ENCODE measurements around the gene PLA2G4A. TPM values are rescaled to one million over a fixed set of nuclear protein-coding genes. Genes with fewer than 3 reads are reported as not detected.

PLA2G4A gene
- total RNA-seq, 1 donor from 2014 or later, result 0.72 TPM

GRCh38 chr1:187034501-187034900 lies 205.8 kb downstream of the PLA2G4A start:
- no peaks in the 10 kb centered on the region for H3K36me3 Mint-ChIP-seq (ENCODE audit: insufficient read depth)
- H3K4me1 Mint-ChIP-seq (ENCODE audit: low read depth), result peaks cover 2% of the 10 kb centered on the region
- TF ChIP-seq, protein P1, sequence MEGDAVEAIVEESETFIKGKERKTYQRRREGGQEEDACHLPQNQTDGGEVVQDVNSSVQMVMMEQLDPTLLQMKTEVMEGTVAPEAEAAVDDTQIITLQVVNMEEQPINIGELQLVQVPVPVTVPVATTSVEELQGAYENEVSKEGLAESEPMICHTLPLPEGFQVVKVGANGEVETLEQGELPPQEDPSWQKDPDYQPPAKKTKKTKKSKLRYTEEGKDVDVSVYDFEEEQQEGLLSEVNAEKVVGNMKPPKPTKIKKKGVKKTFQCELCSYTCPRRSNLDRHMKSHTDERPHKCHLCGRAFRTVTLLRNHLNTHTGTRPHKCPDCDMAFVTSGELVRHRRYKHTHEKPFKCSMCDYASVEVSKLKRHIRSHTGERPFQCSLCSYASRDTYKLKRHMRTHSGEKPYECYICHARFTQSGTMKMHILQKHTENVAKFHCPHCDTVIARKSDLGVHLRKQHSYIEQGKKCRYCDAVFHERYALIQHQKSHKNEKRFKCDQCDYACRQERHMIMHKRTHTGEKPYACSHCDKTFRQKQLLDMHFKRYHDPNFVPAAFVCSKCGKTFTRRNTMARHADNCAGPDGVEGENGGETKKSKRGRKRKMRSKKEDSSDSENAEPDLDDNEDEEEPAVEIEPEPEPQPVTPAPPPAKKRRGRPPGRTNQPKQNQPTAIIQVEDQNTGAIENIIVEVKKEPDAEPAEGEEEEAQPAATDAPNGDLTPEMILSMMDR (IDR thresholded peaks at IDR 0.05; ENCODE audit: unreplicated experiment), result no peak
- H3K27ac Mint-ChIP-seq, result no peak overlapping the region
- no peak for DNase-seq (ENCODE audit: low spot score, unreplicated experiment)
- H3K27me3 Mint-ChIP-seq, result no peaks in the 10 kb centered on the region
- H3K4me3 Mint-ChIP-seq (ENCODE audit: low read depth), result no peak overlapping the region
- no peaks in the 10 kb centered on the region for H3K9me3 Mint-ChIP-seq (ENCODE audit: low read depth)

DNA sequence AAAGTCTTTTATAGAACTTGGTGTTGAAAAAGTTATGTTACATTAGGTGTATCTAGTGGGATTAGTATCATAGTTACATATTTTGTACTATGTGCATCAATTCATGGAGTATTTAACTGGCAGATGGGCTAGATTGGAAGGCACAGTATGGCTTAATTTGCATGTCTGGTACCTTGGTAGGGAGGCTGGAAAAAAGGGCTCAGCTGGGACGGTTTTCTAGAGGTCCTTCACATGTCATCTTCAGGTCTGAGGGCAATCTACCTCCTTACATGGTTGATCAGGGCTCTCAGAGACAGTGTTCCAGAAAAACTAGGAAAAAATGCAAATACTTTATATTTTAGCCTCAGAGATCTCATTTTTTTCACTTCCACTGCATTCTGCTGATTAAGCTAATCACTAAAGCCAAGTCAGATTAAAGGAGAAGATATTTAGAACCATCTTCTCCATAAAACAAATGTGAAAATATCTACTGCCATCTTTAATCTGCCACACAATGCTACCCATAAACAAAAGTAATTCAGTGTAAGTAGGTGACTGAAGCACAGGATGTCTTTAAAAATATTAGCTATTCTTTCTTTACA lies 209.3 kb downstream of the PLA2G4A start:
- H3K27me3 Mint-ChIP-seq, result no peaks in the 10 kb centered on the region
- H3K36me3 Mint-ChIP-seq (ENCODE audit: insufficient read depth), result no peaks in the 10 kb centered on the region
- no peak for DNase-seq (ENCODE audit: low spot score, unreplicated experiment)
- H3K4me1 Mint-ChIP-seq (ENCODE audit: low read depth), result peaks cover 2% of the 10 kb centered on the region
- H3K9me3 Mint-ChIP-seq (ENCODE audit: low read depth), result no peaks in the 10 kb centered on the region
- TF ChIP-seq, protein P1 (IDR thresholded peaks at IDR 0.05; ENCODE audit: unreplicated experiment), result no peak
- H3K27ac Mint-ChIP-seq, result no peak overlapping the region
- no peak overlapping the region for H3K4me3 Mint-ChIP-seq (ENCODE audit: low read depth)

Other genes with a start within 250 kb of the PLA2G4A start
- gene PTGS2, start 148.5 kb upstream of the PLA2G4A start, total RNA-seq, result 0.38 TPM in 1 of 2 replicates, not detected in the other